22Rv1 (cell line): Measurements from ENCODE around the gene GID4.

Source experiments
- H3K27ac ChIP-seq: fragments of 450-650 bp; 2 replicates; pipeline ENCODE4 v1.5.1; 2017
- ZFX ChIP-seq: fragments of 450-650 bp; IDR thresholded peaks from 2 replicates; pipeline ENCODE4 v1.6.1; 2017; ENCODE audit warnings: antibody characterized with exemption, borderline replicate concordance
- TF ChIP-seq, protein P1 (sequence below): fragments of 450-650 bp; IDR thresholded peaks from 2 replicates; pipeline ENCODE4 v1.5.1; 2017; ENCODE audit warnings: mild to moderate bottlenecking

The GID4 gene

GRCh38 chr17:18107061-18107790, 68.0 kb downstream of the GID4 start:
- no peak for TF ChIP-seq ZFX
- TF ChIP-seq, protein P1, sequence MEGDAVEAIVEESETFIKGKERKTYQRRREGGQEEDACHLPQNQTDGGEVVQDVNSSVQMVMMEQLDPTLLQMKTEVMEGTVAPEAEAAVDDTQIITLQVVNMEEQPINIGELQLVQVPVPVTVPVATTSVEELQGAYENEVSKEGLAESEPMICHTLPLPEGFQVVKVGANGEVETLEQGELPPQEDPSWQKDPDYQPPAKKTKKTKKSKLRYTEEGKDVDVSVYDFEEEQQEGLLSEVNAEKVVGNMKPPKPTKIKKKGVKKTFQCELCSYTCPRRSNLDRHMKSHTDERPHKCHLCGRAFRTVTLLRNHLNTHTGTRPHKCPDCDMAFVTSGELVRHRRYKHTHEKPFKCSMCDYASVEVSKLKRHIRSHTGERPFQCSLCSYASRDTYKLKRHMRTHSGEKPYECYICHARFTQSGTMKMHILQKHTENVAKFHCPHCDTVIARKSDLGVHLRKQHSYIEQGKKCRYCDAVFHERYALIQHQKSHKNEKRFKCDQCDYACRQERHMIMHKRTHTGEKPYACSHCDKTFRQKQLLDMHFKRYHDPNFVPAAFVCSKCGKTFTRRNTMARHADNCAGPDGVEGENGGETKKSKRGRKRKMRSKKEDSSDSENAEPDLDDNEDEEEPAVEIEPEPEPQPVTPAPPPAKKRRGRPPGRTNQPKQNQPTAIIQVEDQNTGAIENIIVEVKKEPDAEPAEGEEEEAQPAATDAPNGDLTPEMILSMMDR: no peak
- H3K27ac ChIP-seq: no peak overlapping the region

DNA sequence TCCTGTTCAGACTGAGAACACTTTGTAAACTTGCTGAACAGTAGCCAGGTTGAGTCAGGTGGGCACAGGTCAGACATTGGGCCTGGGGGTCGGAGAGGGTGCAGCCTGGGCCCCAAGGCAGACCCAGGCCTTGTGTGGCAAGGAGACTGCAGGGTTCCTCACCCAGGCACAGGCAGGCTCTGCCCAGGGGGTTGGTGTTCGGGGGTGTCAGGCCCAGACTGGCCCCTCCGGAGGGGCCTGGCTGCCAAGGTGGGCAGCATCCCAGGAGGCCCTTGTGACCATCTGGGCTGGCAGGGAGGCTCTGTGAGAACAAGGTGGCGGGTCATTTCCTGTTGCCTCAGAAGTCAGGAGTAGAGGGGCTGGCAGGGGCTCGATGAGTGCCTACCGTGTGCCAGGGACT, 68.8 kb downstream of the GID4 start:
- no peak for TF ChIP-seq ZFX
- TF ChIP-seq, protein P1: no peak
- H3K27ac ChIP-seq: no peak overlapping the region

DNA sequence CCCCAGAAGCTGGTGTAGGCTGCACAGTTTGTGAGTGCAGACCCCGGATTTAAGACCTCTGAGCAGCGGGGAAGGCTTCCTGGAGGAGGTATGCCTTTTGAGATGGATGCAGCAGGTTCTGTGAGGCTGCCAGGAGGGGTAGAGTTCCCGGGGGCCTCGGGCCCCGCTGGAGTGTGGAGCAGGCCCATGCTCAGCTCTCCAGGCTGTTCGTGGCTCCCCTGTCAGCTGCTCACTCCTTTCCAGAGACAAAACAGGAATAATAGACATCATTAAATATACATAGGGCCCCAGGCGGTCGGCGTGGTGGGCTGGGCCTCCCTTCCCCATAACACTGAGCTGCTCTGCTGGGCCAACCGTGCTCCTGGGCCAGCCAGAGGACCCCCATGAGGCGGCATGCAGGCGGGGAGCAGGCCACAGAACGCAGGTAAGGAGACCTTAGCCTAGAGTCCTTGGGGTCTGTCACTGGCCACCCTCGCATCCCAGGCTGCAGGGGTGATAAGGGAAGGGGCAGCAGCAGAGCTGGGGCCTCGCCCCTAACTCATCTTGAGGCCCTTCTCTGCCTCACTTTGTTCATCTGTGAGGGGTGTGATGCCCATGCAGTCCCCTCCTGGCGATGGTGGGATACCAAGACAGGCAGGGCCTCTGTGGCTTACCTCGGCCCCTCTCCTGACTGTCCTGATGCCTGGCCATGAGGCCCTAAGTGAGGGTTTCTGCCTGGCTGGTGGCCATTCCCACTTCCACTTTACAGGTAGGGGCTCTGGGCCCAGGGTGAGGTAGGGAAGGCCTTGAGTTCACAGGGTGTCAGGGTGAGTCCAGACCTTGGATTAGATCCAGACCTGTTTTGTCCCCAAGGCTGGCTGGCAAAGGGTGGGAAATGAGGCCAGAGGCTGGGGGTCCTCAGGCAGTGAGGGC, 69.4 kb downstream of the GID4 start, which contains the start of gene MYO15A:
Gene MYO15A (plus strand): TSS at position 356 of the 912 bp plus-strand sequence. CDS start 10,045 bp downstream, outside the sequence.
- no peak within 1 kb of the TSS for H3K27ac ChIP-seq
- no peak for TF ChIP-seq ZFX
- TF ChIP-seq, protein P1: no peak

DNA sequence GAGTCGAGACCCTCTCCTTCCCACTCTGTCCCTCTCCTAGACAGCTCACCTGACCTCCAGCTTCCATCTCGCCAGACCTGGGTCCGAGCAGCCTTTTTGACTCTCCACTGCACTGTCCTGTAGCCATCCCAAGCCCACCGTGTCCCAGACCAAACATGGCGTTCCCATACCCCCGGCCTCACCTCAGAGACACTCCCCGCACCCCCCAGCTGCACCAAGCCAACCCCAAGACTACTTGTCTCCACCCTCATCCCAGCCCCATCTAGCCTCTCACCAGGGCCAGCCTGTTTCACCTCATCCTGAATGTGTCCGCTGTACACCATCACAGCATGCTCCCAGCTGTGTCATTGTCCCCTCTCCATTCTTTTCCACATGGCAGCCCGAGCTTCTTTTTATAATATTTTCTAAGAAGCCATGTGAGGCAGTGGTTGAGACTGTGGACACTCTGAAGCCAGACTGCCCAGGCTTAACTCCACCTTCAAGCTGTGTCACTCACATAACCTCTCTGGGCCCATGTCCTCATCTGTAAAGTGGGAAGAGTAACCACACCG, 70.8 kb downstream of the GID4 start:
- H3K27ac ChIP-seq: no peak overlapping the region
- TF ChIP-seq ZFX: no peak

DNA sequence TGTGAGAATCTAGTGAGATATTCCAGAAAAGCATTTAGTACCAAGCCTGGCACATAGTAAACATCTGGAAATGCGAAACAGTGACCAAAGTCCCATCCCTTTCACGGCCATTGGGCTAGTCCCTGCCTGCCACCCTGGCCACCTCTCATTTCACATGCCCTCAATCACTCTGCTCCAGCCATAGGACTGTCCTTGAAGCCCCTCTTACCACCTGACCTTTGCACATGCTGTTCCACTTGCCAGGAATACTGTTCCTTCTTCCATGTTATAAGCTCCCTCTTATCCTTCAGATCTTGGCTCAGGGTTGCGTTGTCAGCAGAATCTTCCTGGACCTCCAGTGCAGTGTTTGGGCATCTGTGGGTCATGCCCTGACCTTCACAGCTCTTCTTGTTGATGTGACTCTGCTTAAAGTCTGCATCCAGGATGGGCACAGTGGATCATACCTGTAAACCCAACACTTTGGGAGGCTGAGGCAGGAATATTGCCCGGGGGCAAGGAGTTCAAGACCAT, 71.5 kb downstream of the GID4 start:
- no peak overlapping the region for H3K27ac ChIP-seq
- no peak for TF ChIP-seq ZFX
- TF ChIP-seq, protein P1: no peak

GRCh38 chr17:18111330-18111971, 72.2 kb downstream of the GID4 start:
- no peak overlapping the region for H3K27ac ChIP-seq
- TF ChIP-seq, protein P1: no peak
- no peak for TF ChIP-seq ZFX

DNA sequence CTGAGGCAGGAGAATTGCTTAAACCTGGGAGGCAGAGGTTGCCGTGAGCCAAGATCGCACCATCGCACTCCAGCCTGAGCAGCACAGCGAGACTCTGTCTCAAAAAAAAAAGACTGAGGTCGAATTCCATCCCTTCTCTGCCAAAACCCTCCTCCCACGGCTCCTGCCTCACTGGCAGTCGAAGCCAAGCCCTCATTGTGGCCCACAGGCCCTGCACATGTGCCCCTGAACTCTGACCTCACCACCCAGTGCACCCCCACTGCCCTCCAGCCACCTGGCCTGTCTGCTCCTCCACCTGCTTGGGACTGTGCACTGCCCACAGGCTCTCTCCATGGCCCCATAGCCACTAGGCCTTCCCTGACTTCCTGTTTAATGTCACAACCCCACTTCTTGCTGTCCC, 76.3 kb downstream of the GID4 start:
- TF ChIP-seq ZFX: no peak
- TF ChIP-seq, protein P1: no peak
- no peak overlapping the region for H3K27ac ChIP-seq
